ENCODE results near the gene NGEF.

The NGEF gene

GRCh38 chr2:232885264-232885961 is 127.6 kb downstream of the NGEF start:
- no peak for DNase-seq (ENCODE audit: low spot score)

- DNase-seq (ENCODE audit: low spot score): no peak
These were observed 128.3 kb downstream of the NGEF start for GRCh38 chr2:232884549-232885263.

- no peak for DNase-seq (ENCODE audit: low spot score)
These were observed 129.0 kb downstream of the NGEF start for GRCh38 chr2:232884001-232884421.

- DNase-seq (ENCODE audit: low spot score): no peak
These were observed 129.8 kb downstream of the NGEF start for GRCh38 chr2:232883116-232883721.

GRCh38 chr2:232882505-232883115 is 130.4 kb downstream of the NGEF start:
- DNase-seq (ENCODE audit: low spot score): no peak

- DNase-seq (ENCODE audit: low spot score): no peak
These were observed 131.0 kb downstream of the NGEF start for GRCh38 chr2:232882085-232882484.

- DNase-seq (ENCODE audit: low spot score): no peak
These were observed 132.2 kb downstream of the NGEF start for GRCh38 chr2:232880764-232881351.

- DNase-seq (ENCODE audit: low spot score): no peak
These were observed 133.2 kb downstream of the NGEF start for GRCh38 chr2:232879618-232880494.

- no peak for DNase-seq (ENCODE audit: low spot score)
These were observed 134.0 kb downstream of the NGEF start for GRCh38 chr2:232878855-232879617.

- no peak for DNase-seq (ENCODE audit: low spot score)
These were observed 135.0 kb downstream of the NGEF start for GRCh38 chr2:232877940-232878511.

GRCh38 chr2:232876978-232877441 is 136.0 kb downstream of the NGEF start:
- DNase-seq (ENCODE audit: low spot score): no peak

- no peak for DNase-seq (ENCODE audit: low spot score)
These were observed 136.7 kb downstream of the NGEF start for GRCh38 chr2:232876161-232876977.

GRCh38 chr2:232875256-232876121 is 137.6 kb downstream of the NGEF start:
- DNase-seq (ENCODE audit: low spot score): no peak

GRCh38 chr2:232874677-232875223 is 138.3 kb downstream of the NGEF start:
- DNase-seq (ENCODE audit: low spot score): no peak

- no peak for DNase-seq (ENCODE audit: low spot score)
These were observed 139.0 kb downstream of the NGEF start for GRCh38 chr2:232873909-232874641.

- DNase-seq (ENCODE audit: low spot score): no peak
These were observed 139.7 kb downstream of the NGEF start for GRCh38 chr2:232873292-232873908.

- no peak for DNase-seq (ENCODE audit: low spot score)
These were observed 140.2 kb downstream of the NGEF start for GRCh38 chr2:232872826-232873225.

Data from hematopoietic multipotent progenitor cell treated with erythropoietin and hydrocortisone succinate and interleukin-3 and kit ligand, for 17 days (in vitro differentiated cells).